Neural cell (in vitro differentiated cells): Measurements from ENCODE around the gene CIRBP. TPM values are rescaled to one million over a fixed set of nuclear protein-coding genes. Genes with fewer than 3 reads are reported as not detected.
A peak's percentile ranks its signal among the peaks of the same experiment; 100 is the strongest.

ENCODE experiments used
- H2AFZ ChIP-seq: fragments of 200-600, 300-800 bp; sonication (generic), shearing (Covaris generic); 2 replicates; pipeline ENCODE4 v1.6.0; 2014; ENCODE audit warnings: low read depth, mild to moderate bottlenecking, antibody characterized with exemption, low read length, moderate library complexity
- H3F3A ChIP-seq: fragments of 200-600 bp; shearing (Covaris generic); 2 replicates; pipeline ENCODE4 v1.6.1; 2016; ENCODE audit warnings: mild to moderate bottlenecking, moderate library complexity, mixed read lengths, antibody characterized with exemption, low read length; ENCODE audit not compliant: insufficient read depth, poor library complexity, severe bottlenecking
- H3K27ac ChIP-seq: fragments of 200-600, 300-800 bp; sonication (generic), shearing (Covaris generic); 2 replicates; pipeline ENCODE4 v1.5.1; 2014; ENCODE audit warnings: mild to moderate bottlenecking, low read length, moderate library complexity
- H3K27me3 ChIP-seq: fragments of 300-800, 200-600 bp; sonication (generic), shearing (Covaris generic); 2 replicates; pipeline ENCODE4 v1.6.0; 2014; ENCODE audit warnings: mild to moderate bottlenecking, low read depth, low read length, moderate library complexity; ENCODE audit not compliant: insufficient read depth
- H3K36me3 ChIP-seq: fragments of 300-800, 200-600 bp; sonication (generic), shearing (Covaris generic); 2 replicates; pipeline ENCODE4 v1.5.1; 2014; ENCODE audit warnings: mild to moderate bottlenecking, antibody characterized with exemption, low read length, moderate library complexity; ENCODE audit not compliant: insufficient read depth
- H3K4me2 ChIP-seq: fragments of 300-800, 200-600 bp; sonication (generic), shearing (Covaris generic); 2 replicates; pipeline ENCODE4 v1.6.0; 2014; ENCODE audit warnings: mild to moderate bottlenecking, low read length
- H3K4me3 ChIP-seq: fragments of 300-800, 200-600 bp; sonication (generic), shearing (Covaris generic); 2 replicates; pipeline ENCODE4 v1.5.1; 2014; ENCODE audit warnings: mild to moderate bottlenecking, low read length, moderate library complexity
- H3K79me2 ChIP-seq: fragments of 200-600 bp; shearing (Covaris generic); replicated peaks from 2 replicates; pipeline ENCODE4 v1.6.0; 2014; ENCODE audit warnings: mild to moderate bottlenecking, low read length, moderate library complexity; ENCODE audit not compliant: insufficient read depth
- H3K9ac ChIP-seq: fragments of 300-800, 200-600 bp; sonication (generic), shearing (Covaris generic); 2 replicates; pipeline ENCODE4 v1.6.1; 2016; ENCODE audit warnings: mild to moderate bottlenecking, low read length, mixed read lengths
- H3K9me2 ChIP-seq: fragments of 200-600 bp; shearing (Covaris generic); 2 replicates; pipeline ENCODE4 v1.6.1; 2016; ENCODE audit warnings: mild to moderate bottlenecking, low read length, mixed read lengths; ENCODE audit not compliant: insufficient read depth
- H3K9me3 ChIP-seq: fragments of 200-600, 300-800 bp; sonication (generic), shearing (Covaris generic); 2 replicates; pipeline ENCODE4 v1.6.1; 2016; ENCODE audit warnings: mild to moderate bottlenecking, mixed run types, low read length, moderate library complexity, mixed read lengths
- H4K20me1 ChIP-seq: fragments of 200-600 bp; shearing (Covaris generic); 2 replicates; pipeline ENCODE4 v1.6.1; 2016; ENCODE audit warnings: mild to moderate bottlenecking, mixed run types; ENCODE audit not compliant: insufficient read depth
- EP300 ChIP-seq: fragments of 450-650 bp; conservative IDR thresholded peaks from 2 replicates; pipeline ENCODE4 v1.6.1; 2014; ENCODE audit warnings: antibody characterized with exemption, mild to moderate bottlenecking, moderate library complexity; ENCODE audit not compliant: poor library complexity, severe bottlenecking
- EZH2 ChIP-seq: fragments of 200-600, 300-800 bp; shearing (Covaris generic), sonication (generic); IDR thresholded peaks from 2 replicates; pipeline ENCODE4 v1.6.1; 2014; ENCODE audit warnings: antibody characterized with exemption, low read length, borderline replicate concordance, mild to moderate bottlenecking; ENCODE audit not compliant: insufficient read depth, poor library complexity, severe bottlenecking
- MXI1 ChIP-seq: fragments of 450-650 bp; conservative IDR thresholded peaks from 2 replicates; pipeline ENCODE4 v1.6.1; 2014; ENCODE audit warnings: antibody characterized with exemption, mild to moderate bottlenecking; ENCODE audit not compliant: poor library complexity, severe bottlenecking
- POLR2AphosphoS5 ChIP-seq: IDR thresholded peaks from 2 replicates; pipeline ENCODE4 v1.6.1; 2012
- RAD21 ChIP-seq: fragments of 450-650 bp; conservative IDR thresholded peaks from 2 replicates; pipeline ENCODE4 v1.6.1; 2014; ENCODE audit warnings: antibody characterized with exemption, mild to moderate bottlenecking, moderate library complexity
- SMC3 ChIP-seq: fragments of 450-650 bp; conservative IDR thresholded peaks from 2 replicates; pipeline ENCODE4 v1.6.1; 2014; ENCODE audit warnings: antibody characterized with exemption, mild to moderate bottlenecking, moderate library complexity; ENCODE audit not compliant: poor library complexity
- TAF1 ChIP-seq: IDR thresholded peaks from 2 replicates; pipeline ENCODE4 v1.6.1; 2012; ENCODE audit warnings: low read depth
- polyA plus RNA-seq: library from polyadenylated mRNA; depleted of rRNA; stranded (reverse); fragments of >200 nt; gene quantifications from 2 replicates; pipeline ENCODE4 v1.2.3, GENCODE V29; 2014
- TF ChIP-seq, protein P1 (sequence below): IDR thresholded peaks from 2 replicates; pipeline ENCODE4 v1.6.1; 2012; ENCODE audit warnings: borderline replicate concordance
- TF ChIP-seq, protein P2 (sequence below): fragments of 450-650 bp; IDR thresholded peaks from 2 replicates; pipeline ENCODE4 v1.5.1; 2014; ENCODE audit warnings: antibody characterized with exemption, mild to moderate bottlenecking, moderate library complexity; ENCODE audit not compliant: poor library complexity, severe bottlenecking

CIRBP gene
- polyA plus RNA-seq, 1 donor from 2014 or later, result 1,663 TPM

GRCh38 chr19:1267477-1268225, 1.5 kb upstream of the CIRBP start:
- Histone ChIP-seq H3K4me2 (peak overlapping the region; percentile 84), H3K36me3 (no peaks in the 10 kb centered on the region), H3K27ac (peak overlapping the region; percentile 82), H3K4me3 (peak overlapping the region; percentile 71), H3K9ac (peak overlapping the region; percentile 90), H3F3A (no peaks in the 10 kb centered on the region), H3K79me2 (peaks cover 32% of the 10 kb centered on the region), H3K27me3 (no peaks in the 10 kb centered on the region), H2AFZ (no peak overlapping the region), H3K9me2 (no peaks in the 10 kb centered on the region), H3K9me3 (no peaks in the 10 kb centered on the region), H4K20me1 (peaks cover 20% of the 10 kb centered on the region)
- TF ChIP-seq, protein P1, sequence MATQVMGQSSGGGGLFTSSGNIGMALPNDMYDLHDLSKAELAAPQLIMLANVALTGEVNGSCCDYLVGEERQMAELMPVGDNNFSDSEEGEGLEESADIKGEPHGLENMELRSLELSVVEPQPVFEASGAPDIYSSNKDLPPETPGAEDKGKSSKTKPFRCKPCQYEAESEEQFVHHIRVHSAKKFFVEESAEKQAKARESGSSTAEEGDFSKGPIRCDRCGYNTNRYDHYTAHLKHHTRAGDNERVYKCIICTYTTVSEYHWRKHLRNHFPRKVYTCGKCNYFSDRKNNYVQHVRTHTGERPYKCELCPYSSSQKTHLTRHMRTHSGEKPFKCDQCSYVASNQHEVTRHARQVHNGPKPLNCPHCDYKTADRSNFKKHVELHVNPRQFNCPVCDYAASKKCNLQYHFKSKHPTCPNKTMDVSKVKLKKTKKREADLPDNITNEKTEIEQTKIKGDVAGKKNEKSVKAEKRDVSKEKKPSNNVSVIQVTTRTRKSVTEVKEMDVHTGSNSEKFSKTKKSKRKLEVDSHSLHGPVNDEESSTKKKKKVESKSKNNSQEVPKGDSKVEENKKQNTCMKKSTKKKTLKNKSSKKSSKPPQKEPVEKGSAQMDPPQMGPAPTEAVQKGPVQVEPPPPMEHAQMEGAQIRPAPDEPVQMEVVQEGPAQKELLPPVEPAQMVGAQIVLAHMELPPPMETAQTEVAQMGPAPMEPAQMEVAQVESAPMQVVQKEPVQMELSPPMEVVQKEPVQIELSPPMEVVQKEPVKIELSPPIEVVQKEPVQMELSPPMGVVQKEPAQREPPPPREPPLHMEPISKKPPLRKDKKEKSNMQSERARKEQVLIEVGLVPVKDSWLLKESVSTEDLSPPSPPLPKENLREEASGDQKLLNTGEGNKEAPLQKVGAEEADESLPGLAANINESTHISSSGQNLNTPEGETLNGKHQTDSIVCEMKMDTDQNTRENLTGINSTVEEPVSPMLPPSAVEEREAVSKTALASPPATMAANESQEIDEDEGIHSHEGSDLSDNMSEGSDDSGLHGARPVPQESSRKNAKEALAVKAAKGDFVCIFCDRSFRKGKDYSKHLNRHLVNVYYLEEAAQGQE, result no peak

DNA sequence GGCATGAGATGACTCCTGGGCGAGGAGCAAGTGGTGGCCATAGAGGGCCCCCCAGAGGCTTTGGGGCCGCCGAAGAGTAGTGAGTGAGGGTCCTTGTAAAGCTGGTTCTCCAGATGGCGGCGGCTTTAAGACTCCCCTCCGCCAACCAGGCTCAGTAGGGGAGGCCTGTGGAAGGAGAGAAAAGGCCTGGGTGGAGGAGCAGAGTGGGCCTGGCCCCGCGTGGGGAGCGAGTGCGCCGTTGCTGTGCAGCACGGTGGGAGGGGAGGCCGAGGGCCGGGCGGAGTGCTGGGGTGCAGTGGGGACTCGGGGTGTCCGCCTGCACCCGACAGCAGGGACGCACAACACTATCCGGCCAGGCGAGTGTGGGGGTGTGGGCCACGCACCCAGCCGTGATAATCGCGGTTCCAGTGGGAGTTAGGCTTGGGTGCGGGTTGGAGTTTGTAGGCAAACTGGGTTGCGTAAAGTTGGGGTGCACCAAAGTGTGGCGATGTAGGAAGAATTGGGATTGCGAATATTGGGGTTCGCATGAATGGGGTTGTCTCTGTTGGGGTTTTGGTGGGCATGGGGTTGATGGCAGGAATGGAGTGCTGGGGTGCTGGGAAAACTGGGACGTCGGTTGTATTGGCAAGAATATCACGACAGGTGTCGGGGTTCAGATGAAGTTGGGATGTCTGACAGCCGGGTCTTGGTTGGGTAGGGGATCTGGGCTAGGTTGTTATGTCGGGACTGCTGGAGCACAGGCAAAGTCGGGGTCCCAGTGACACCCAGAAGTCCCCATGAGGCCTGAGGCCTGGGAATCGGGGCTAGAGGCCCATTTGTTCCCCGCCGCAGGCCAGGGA, 687 bp upstream of the CIRBP start:
- H3K36me3 ChIP-seq, result no peaks in the 10 kb centered on the region
- H3K79me2 ChIP-seq, result peaks cover 35% of the 10 kb centered on the region
- no peaks in the 10 kb centered on the region for H3K27me3 ChIP-seq
- H3K9me2 ChIP-seq, result no peaks in the 10 kb centered on the region
- peak overlapping the region; percentile 71 for H3K4me3 ChIP-seq
- peak overlapping the region; percentile 82 for H3K27ac ChIP-seq
- peaks cover 20% of the 10 kb centered on the region for H4K20me1 ChIP-seq
- TF ChIP-seq EP300, result no peak
- no peak for TF ChIP-seq MXI1
- no peak for TF ChIP-seq RAD21
- no peak for TF ChIP-seq SMC3
- no peak for TF ChIP-seq POLR2AphosphoS5
- TF ChIP-seq, protein P2, sequence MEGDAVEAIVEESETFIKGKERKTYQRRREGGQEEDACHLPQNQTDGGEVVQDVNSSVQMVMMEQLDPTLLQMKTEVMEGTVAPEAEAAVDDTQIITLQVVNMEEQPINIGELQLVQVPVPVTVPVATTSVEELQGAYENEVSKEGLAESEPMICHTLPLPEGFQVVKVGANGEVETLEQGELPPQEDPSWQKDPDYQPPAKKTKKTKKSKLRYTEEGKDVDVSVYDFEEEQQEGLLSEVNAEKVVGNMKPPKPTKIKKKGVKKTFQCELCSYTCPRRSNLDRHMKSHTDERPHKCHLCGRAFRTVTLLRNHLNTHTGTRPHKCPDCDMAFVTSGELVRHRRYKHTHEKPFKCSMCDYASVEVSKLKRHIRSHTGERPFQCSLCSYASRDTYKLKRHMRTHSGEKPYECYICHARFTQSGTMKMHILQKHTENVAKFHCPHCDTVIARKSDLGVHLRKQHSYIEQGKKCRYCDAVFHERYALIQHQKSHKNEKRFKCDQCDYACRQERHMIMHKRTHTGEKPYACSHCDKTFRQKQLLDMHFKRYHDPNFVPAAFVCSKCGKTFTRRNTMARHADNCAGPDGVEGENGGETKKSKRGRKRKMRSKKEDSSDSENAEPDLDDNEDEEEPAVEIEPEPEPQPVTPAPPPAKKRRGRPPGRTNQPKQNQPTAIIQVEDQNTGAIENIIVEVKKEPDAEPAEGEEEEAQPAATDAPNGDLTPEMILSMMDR, result no peak
- TF ChIP-seq TAF1, result no peak
- no peak for TF ChIP-seq EZH2
- TF ChIP-seq, protein P1, result no peak
- peak overlapping the region; percentile 90 for H3K9ac ChIP-seq
- no peaks in the 10 kb centered on the region for H3F3A ChIP-seq
- H2AFZ ChIP-seq, result no peak overlapping the region
- peak overlapping the region; percentile 78 for H3K4me2 ChIP-seq
- no peaks in the 10 kb centered on the region for H3K9me3 ChIP-seq
